NOMO-1 (cell line): ENCODE measurements around the gene CERT1.
"Not testable (repeated sequence)": the region's sequence is repeated elsewhere in the genome, so short reads cannot be mapped to it uniquely, and the experiment has no call there.

Experiments used
- DNase-seq, 2 experiments: peaks; one replicate each; lab custom pipeline; 2025; ENCODE audit not compliant: unreplicated experiment in 2 of 2; lab: John Stamatoyannopoulos, UW

CERT1 gene, protein sequence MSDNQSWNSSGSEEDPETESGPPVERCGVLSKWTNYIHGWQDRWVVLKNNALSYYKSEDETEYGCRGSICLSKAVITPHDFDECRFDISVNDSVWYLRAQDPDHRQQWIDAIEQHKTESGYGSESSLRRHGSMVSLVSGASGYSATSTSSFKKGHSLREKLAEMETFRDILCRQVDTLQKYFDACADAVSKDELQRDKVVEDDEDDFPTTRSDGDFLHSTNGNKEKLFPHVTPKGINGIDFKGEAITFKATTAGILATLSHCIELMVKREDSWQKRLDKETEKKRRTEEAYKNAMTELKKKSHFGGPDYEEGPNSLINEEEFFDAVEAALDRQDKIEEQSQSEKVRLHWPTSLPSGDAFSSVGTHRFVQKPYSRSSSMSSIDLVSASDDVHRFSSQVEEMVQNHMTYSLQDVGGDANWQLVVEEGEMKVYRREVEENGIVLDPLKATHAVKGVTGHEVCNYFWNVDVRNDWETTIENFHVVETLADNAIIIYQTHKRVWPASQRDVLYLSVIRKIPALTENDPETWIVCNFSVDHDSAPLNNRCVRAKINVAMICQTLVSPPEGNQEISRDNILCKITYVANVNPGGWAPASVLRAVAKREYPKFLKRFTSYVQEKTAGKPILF

GRCh38 chr5:75511435-75512382 is at the start of gene CERT1, which contains the start of gene POLK:
Gene CERT1, minus strand, starts transcription at chr5:75511629. Its CDS starts 422 bp downstream, at chr5:75511207.
Gene POLK, plus strand, starts transcription at chr5:75511891.
- peak; percentile 97 to 98 for DNase-seq

GRCh38 chr5:75560655-75561054 is 49.2 kb upstream of the CERT1 start:
- not testable (repeated sequence) for DNase-seq

GRCh38 chr5:75558981-75559632 is 47.7 kb upstream of the CERT1 start:
- peak; percentile 58 to 90 for DNase-seq

- no peak for DNase-seq
Measured at GRCh38 chr5:75558221-75558620, 46.8 kb upstream of the CERT1 start.

- no peak for DNase-seq
Measured at GRCh38 chr5:75553358-75553757, 41.9 kb upstream of the CERT1 start.

DNA sequence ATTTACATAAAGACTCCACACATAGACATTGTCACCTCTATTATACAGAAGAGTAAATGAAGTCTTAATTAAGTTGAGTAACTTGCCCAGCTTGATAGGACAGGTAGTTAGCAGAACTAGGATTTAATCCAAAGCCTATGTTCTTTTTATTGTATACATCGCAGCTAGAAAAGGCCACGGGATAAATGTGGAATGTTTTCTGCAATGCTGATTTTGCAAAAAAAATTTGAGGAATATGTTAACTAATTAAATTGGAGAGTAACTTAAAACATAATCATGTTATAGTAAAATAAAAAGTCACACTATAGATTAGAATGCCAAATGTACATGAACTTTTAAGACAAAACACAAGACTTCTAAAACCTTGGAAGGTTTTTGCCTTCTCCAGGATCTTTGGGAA is 41.3 kb upstream of the CERT1 start:
- no peak for DNase-seq

GRCh38 chr5:75551471-75551870 is 40.0 kb upstream of the CERT1 start:
- no peak for DNase-seq

GRCh38 chr5:75550597-75550996 is 39.2 kb upstream of the CERT1 start:
- peak in 1 of 2 experiments; percentile 4 for DNase-seq

- no peak for DNase-seq
Measured at GRCh38 chr5:75547812-75548211, 36.4 kb upstream of the CERT1 start.

DNA sequence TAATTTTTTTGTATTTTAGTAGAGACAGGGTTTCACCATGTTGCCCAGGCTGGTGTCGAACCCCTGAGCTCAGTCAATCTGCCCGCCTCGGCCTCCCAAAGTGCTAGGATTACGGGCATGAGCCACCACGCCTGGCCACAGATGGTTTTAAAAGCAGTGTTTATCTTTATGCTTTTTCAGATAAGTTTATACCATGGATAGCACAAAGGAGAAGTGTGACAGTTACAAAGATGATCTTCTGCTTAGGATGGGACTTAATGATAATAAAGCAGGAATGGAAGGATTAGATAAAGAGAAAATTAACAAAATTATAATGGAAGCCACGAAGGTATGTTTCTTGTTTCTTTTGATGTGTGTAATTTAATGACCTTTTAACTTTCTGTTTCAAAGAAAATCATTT is 35.4 kb upstream of the CERT1 start:
- DNase-seq = no peak

- no peak for DNase-seq
Measured at GRCh38 chr5:75545131-75545530, 33.7 kb upstream of the CERT1 start.

DNA sequence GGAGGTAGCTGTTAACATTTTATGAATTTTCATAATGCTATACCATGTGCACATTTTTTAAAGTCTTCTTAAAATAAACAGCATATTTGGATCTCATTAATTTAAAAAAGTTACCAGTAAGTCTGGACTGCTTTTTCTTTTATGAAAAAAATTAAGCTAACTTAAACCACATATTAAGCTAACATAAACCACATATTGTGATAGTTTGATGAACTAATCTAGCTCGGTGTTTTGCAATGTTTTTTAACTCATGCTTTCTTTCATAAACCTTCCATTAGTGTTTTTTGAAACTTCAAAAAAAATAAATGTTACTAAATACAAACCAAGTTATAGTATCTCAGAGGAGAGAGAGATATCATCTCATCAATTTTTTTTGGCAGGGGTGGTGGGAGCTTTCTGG is 26.8 kb upstream of the CERT1 start:
- DNase-seq = no peak

GRCh38 chr5:75536694-75537360 is 25.4 kb upstream of the CERT1 start:
- DNase-seq = no peak

DNA sequence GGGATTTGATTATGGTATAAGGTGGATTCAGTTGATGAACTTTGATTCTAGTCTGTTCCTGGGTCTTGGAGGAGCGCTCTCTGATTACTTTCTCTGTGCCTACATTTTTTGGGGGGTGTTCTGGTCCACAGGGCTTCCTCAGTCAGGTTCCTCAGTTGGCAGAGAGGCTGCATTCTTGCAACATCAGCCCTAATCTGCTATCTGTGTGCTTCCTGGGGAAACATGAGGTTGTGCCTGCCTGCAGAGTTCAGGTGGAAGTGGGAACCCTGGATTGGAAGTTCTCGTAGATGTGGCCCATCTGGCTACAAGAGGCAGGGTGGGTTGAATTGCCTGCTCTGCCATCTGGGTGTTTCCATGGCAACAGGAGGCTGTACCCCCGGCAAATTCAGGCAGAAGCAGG is 24.7 kb upstream of the CERT1 start:
- no peak for DNase-seq

DNA sequence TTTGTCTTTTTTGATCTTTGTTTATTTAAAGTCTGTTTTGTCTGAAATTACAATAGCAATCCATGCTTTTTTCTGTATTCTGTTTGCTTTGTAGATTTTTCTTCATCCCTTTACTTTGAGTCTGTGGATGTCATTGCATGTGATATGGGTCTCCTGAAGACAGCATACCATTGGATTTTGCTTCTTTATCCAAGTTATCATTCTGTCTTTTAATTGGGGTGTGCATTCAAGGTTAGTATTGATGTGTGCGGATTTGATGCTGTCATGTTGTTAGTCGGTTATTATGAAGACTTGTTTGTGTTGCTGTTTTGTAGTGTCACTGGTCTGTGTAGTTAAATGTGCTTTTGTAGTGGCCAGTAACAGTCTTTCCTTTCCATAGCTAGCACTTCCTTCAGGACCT is 23.3 kb upstream of the CERT1 start:
- DNase-seq = no peak

DNA sequence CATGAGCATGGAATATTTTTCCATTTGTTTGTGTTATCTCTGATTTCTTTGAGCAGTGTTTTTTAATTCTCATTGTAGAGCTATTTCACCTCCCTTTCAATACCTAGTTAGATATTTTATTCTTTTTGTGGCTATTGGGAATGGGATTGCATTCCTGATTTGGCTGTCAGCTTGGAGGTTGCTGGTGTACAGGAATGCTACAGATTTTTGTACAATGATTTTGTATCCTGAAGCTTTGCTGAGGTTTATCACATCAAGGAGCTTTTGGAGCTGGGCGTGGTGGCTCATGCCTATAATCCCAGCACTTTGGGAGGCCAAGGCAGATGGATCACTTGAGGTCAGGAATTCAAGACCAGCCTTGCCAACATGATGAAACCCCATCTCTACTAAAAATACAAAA is 22.3 kb upstream of the CERT1 start:
- DNase-seq = not testable (repeated sequence)

DNA sequence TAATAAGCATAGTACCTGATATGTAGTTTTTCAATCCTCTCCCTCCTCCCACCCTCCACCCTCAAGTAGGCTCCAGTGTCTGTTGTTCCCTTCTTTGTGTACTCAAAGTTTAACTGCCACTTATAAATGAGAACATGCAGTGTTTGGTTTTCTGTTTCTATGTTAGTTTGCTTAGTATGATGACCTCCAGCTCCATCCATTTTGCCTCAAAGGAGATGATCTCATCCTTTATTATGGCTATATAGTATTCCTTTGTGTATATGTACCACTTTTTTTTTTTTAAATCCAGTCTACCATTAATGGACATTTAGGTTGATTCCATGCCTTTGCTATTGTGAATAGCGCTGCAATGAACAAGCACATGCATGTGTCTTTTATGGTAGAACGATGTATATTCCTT is 20.8 kb upstream of the CERT1 start:
- no peak for DNase-seq

- no peak for DNase-seq
Measured at GRCh38 chr5:75529185-75529584, 17.8 kb upstream of the CERT1 start.

GRCh38 chr5:75526070-75526469 is 14.6 kb upstream of the CERT1 start:
- peak in 1 of 2 experiments; percentile 39 for DNase-seq

DNA sequence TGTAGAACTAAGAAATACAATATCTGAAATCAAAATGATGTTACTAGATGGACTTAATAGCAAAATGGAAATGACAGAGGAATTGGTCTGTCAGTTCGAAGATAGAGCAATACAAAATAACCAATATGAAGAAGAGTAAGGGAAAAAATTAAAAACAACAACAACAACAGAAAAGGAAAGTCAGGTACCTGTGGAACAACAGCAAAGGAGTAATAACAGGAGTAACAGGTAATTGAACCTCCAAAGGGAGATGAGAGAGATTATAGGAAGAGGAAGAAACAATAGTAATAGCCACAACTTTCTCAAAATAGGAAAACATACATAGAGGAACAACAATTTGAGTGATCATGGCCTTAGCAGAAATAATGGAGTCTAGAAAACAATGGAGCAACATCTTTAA is 13.9 kb upstream of the CERT1 start:
- no peak for DNase-seq
